HFF-Myc (cell line): Measurements from ENCODE around the gene LDLRAP1.
"Not testable (repeated sequence)": the region's sequence is repeated elsewhere in the genome, so short reads cannot be mapped to it uniquely, and the experiment has no call there.

Experiments used
- DNase-seq: peaks from one replicate; pipeline ENCODE4 v3.0.0-alpha.2; 2011; ENCODE audit warnings: low read depth; ENCODE audit errors: extremely low read depth
- H3K4me3 ChIP-seq: replicated peaks from 2 replicates; pipeline ENCODE4 v1.5.1; 2011; ENCODE audit warnings: low read depth, mild to moderate bottlenecking, control low read depth, low read length
- CTCF ChIP-seq: IDR thresholded peaks from 2 replicates; pipeline ENCODE4 v1.5.1; 2012; ENCODE audit warnings: mild to moderate bottlenecking, low read depth, low read length, control low read depth; ENCODE audit errors: missing control alignments

The LDLRAP1 gene

DNA sequence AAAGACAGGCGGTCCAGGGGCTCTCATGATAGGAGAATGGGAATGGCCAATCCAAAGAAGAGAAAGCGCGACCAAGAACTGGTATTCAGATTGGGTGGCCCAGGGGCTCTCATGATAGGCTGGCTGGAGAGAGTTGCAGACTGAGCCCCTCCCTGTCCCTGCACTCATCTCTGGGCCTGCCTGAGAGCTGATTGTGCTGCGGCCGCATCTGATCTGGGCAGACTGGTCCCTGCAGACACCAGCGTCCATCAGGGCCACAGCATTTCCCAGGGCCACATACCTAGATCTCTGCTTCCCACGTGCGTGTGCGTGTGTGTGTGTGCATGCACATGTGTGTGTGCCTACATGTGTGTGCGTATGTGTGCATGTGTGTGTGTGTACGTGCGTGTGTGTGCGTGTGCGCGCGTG, 42.8 kb downstream of the LDLRAP1 start:
- DNase-seq = no peak
- no peak for TF ChIP-seq CTCF
- no peak overlapping the region for H3K4me3 ChIP-seq

- no peak overlapping the region for H3K4me3 ChIP-seq
- no peak for TF ChIP-seq CTCF
- DNase-seq = no peak
Measured at GRCh38 chr1:25587290-25587689, 43.9 kb downstream of the LDLRAP1 start.

GRCh38 chr1:25588224-25588623, 44.8 kb downstream of the LDLRAP1 start:
- not testable (repeated sequence) for DNase-seq, H3K4me3 ChIP-seq

DNA sequence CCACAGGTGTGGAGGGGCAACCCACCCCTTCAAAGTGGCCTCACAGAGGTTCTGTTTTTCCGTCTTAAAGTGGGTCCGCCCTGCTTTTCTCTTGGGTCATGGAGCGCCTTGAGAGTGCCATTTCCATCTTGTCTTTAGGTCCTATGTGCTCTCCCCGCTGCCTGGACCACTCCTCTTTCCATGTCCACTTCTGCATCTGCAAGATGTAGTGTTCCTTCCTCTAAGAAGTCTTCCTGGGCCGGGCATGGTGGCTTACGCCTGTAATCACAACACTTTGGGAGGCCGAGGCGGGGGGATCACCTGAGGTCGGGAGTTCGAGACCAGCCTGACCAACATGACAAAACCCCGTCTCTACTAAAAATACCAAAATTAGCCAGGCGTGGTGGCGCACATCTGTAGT, 45.4 kb downstream of the LDLRAP1 start:
- H3K4me3 ChIP-seq, DNase-seq: not testable (repeated sequence)

DNA sequence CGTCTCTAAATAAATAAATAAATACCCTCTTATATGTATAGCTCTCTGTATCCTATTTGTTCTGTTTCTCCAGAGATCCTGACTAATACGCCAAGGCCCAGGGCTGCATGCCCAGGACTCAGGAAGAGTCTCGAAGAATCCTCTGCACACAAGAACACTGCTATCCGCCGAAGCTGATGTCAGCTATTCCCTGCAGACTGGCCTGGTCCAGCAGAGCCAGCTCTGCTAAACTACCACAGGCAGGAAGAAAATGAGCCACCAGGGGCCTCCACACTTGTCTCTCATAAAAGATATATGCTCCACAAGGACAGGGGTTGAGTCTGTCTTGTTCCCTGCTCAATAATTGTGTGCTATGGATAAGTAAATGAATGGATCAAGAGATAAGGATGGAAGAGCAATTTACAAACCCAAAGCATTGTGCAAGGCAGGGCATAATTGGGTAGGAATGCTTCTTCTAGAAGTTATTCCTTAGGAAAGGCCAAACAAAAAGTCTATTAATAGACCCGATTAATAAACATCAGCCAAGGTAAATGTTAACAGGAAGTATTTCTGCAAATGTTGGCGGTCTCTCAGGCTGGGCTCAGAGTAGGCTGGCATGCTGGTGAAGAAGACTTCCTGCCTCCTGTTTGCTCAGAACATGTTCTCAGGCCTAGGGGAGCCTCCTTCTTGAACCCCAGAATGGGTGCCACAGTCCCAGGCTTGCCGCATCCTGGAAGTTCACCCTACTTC, 46.9 kb downstream of the LDLRAP1 start:
- H3K4me3 ChIP-seq = no peak overlapping the region
- TF ChIP-seq CTCF = no peak
- no peak for DNase-seq

GRCh38 chr1:25593861-25594260, 50.5 kb downstream of the LDLRAP1 start:
- TF ChIP-seq CTCF = no peak
- H3K4me3 ChIP-seq = no peak overlapping the region
- DNase-seq = no peak

DNA sequence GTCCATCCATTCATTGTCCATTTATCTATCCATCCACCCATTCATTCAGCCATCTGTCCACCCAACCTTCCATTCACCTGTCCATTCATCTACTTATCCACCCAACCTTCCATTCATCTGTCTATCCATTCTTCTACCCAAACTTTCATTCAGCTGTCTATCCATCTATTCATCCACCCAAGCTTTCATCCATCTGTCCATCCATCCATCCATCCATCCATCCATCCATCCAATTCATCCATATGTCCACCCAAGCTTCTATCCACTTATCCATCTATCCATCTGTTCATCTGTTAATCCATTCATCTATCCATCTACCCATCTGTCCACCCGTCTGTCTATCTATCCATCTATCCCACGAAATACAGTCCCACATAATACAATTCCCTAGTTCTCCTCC, 51.6 kb downstream of the LDLRAP1 start:
- DNase-seq = no peak
- TF ChIP-seq CTCF = no peak
- H3K4me3 ChIP-seq = no peak overlapping the region

DNA sequence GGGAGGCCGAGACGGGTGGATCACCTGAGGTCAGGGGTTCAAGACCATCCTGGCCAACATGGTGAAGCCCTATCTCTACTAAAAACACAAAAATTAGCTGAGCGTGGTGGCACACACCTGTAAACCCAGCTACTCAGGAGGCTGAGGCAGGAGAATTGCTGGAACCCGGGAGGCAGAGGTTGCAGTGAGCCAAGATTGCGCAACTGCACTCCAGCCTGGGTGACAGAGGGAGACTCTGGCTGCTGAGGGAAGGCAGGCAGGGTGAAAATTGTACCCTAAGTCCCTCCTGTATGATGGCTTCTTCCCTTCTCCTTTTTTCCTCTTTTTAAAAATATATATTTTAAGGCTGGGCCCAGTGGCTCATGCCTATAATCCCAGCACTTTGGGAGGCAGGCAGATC, 53.2 kb downstream of the LDLRAP1 start:
- DNase-seq, H3K4me3 ChIP-seq: not testable (repeated sequence)
